A549 treated with CpdA at 1 μM for 4 hours (cell line): Measurements from ENCODE around the gene GOLPH3. TPM values are rescaled to one million over a fixed set of nuclear protein-coding genes. Genes with fewer than 3 reads are reported as not detected.

ENCODE experiments used
- total RNA-seq: library from RNA; stranded (reverse); fragments of 200-300 nt; extraction: Qiagen RNA extraction; gene quantifications from 5 replicates; pipeline ENCODE4 v1.2.3, GENCODE V29; 2022; ENCODE audit warnings: low read depth

Gene GOLPH3
- 48.7 to 59.2 TPM (median 51.7 TPM) in 5 replicates for total RNA-seq

GRCh38 chr5:32174011-32174870 is at the start of gene GOLPH3:
TSS of gene GOLPH3 (minus strand) at chr5:32174319. CDS start at chr5:32174034, 285 bp downstream.

Other genes starting within 250 kb of the GOLPH3 start
- 12.9 to 17.0 TPM (median 16.1 TPM) in 5 replicates for gene MTMR12, start 138.6 kb upstream of the GOLPH3 start, total RNA-seq